Measurements from ENCODE around the gene CCL5. TPM values are rescaled to one million over a fixed set of nuclear protein-coding genes. Genes with fewer than 3 reads are reported as not detected.

The CCL5 gene
- total and polyA plus RNA-seq, 5 donors from 2014 or later = 4.7 to 25.8 (median 6.0) TPM

DNA sequence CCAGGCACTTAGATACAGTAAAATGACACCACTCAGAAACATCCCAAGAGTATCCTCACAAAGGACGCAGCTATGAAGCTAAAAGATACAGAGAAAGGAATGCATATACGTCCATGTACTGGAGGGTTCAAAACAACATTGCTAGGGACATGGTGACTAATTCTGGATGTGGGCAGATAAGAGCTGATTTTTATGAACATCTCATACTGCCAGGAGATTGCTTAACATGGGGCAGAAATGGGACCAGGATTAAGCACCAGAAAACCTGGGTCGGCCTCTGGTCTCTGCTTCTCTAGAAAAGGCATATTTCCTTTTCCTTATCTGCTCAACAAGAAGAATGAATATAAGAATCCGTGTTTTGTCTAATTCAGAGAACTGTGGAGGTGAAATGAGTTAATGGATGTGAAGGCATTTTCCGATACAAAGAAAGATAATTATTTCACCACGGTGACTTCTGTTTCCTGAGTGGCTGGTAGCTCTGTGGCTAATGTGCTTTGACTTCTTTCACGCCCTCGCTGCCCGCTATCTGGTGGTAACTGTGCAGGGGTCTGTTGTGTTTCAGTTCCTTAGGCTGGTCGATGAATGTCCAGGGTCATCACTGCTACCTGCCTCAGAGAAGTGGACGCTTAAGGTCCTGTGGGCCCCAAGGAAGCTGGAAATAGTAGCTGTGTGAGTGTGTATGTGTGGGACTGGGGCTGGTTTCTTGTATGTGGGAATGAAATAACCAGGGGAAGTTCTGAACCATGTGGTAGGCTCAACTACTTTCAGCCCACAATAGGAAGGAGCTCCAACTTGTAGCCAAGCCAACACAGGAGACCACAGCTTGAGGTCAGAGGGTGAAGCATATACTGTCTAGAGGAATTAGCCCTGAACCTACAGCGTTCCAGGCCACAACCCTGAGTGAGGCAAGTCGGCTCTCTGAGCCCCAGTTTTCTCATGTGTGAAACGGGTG is 15.8 kb upstream of the CCL5 start:
- DNase-seq = no peak
- Mint-ChIP-seq H3K27ac (no peak overlapping the region), H3K4me3 (no peak overlapping the region)

DNA sequence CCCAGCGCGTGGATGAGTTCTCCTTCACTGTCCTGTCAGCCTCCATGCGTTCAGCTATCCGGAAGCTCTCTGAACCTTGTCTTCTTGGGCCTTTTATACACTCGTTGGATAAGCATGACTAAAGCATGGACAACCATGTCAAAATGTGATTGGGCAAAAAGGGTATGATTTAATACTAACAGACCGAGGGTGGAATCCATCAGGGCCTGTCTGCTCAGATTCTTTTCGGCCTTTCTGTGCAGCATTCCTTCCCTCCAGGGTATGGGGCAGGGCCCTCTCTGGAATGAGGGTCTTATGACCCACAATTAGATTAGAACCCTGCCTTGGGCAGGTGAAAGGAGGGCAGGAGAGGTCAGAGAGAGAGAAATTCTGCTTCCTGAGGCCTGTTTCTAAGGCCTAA is 14.0 kb upstream of the CCL5 start:
- no peak overlapping the region for H3K27ac Mint-ChIP-seq
- H3K27me3 ChIP-seq (ENCODE audit: control insufficient read depth, insufficient read depth, low read length) = no peaks in the 10 kb centered on the region
- H3K27ac ChIP-seq (ENCODE audit: insufficient read depth, low read length, poor library complexity, severe bottlenecking) = no peak overlapping the region
- no peak for DNase-seq
- H3K36me3 ChIP-seq (ENCODE audit: control insufficient read depth, insufficient read depth, low read length) = no peaks in the 10 kb centered on the region
- no peaks in the 10 kb centered on the region for H3K9me3 ChIP-seq (ENCODE audit: control insufficient read depth in 2 of 2, low read length in 2 of 2)
- no peak overlapping the region for H3K4me3 ChIP-seq (ENCODE audit: low read depth, low read length)
- H3K4me1 Mint-ChIP-seq = peaks cover 4 to 11% (median 5%) of the 10 kb centered on the region in 4 donors
- no peak overlapping the region for H3K4me3 Mint-ChIP-seq
- H3K9me3 Mint-ChIP-seq = no peaks in the 10 kb centered on the region
- no peaks in the 10 kb centered on the region for H3K27me3 Mint-ChIP-seq
- H3K4me1 ChIP-seq (ENCODE audit: control insufficient read depth, insufficient read depth, low read length, poor library complexity, severe bottlenecking) = no peaks in the 10 kb centered on the region
- no peaks in the 10 kb centered on the region for H3K36me3 Mint-ChIP-seq
- ATAC-seq (ENCODE audit: low read depth in 2 of 2) = no peak

More for the DNA sequence above, 15.8 kb upstream of the CCL5 start:
- H3K4me1 Mint-ChIP-seq = peaks cover 2 to 4% (median 4%) of the 10 kb centered on the region in 4 donors
- H3K9me3 Mint-ChIP-seq = no peaks in the 10 kb centered on the region
- H3K27me3 Mint-ChIP-seq = peaks cover 2% of the 10 kb centered on the region
- no peaks in the 10 kb centered on the region for H3K36me3 ChIP-seq (ENCODE audit: control insufficient read depth, insufficient read depth, low read length)
- H3K4me3 ChIP-seq (ENCODE audit: low read depth, low read length) = no peak overlapping the region
- ATAC-seq (ENCODE audit: low read depth in 2 of 2) = peak in 1 of 2 donors; percentile 35
- H3K27me3 ChIP-seq (ENCODE audit: control insufficient read depth, insufficient read depth, low read length) = no peaks in the 10 kb centered on the region
- no peak overlapping the region for H3K27ac ChIP-seq (ENCODE audit: insufficient read depth, low read length, poor library complexity, severe bottlenecking)
- H3K4me1 ChIP-seq (ENCODE audit: control insufficient read depth, insufficient read depth, low read length, poor library complexity, severe bottlenecking) = no peaks in the 10 kb centered on the region
- H3K9me3 ChIP-seq (ENCODE audit: control insufficient read depth in 2 of 2, low read length in 2 of 2) = no peaks in the 10 kb centered on the region
- H3K36me3 Mint-ChIP-seq = no peaks in the 10 kb centered on the region

DNA sequence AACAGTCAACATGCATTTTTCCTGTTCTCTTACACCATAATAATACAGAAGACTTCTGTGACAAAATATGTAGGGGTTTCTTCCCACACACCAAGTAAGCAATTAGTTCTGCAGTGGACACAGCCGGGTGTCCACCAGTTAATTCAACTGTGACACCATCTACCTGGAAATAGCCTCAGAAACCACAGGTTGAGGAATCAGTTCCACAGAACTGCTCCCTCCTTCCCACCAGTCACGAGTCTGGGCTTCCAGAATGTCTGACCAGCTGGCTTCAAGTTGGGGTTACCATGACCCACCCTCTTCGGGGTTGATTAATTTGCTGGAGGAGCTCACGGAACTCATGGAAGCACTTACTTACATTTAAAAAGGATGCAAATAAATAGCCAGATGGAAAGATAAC is 13.6 kb upstream of the CCL5 start:
- no peak overlapping the region for H3K4me3 ChIP-seq (ENCODE audit: low read depth, low read length)
- Mint-ChIP-seq H3K4me3 (no peak overlapping the region), H3K9me3 (no peaks in the 10 kb centered on the region), H3K36me3 (no peaks in the 10 kb centered on the region), H3K27ac (no peak overlapping the region), H3K4me1 (peaks cover 4 to 11% (median 5%) of the 10 kb centered on the region in 4 donors), H3K27me3 (no peaks in the 10 kb centered on the region)
- DNase-seq (no peak), ATAC-seq (ENCODE audit: low read depth in 2 of 2) (no peak)
- no peak overlapping the region for H3K27ac ChIP-seq (ENCODE audit: insufficient read depth, low read length, poor library complexity, severe bottlenecking)
- no peaks in the 10 kb centered on the region for H3K9me3 ChIP-seq (ENCODE audit: control insufficient read depth in 2 of 2, low read length in 2 of 2)
- no peaks in the 10 kb centered on the region for H3K36me3 ChIP-seq (ENCODE audit: control insufficient read depth, insufficient read depth, low read length)
- no peaks in the 10 kb centered on the region for H3K27me3 ChIP-seq (ENCODE audit: control insufficient read depth, insufficient read depth, low read length)
- no peaks in the 10 kb centered on the region for H3K4me1 ChIP-seq (ENCODE audit: control insufficient read depth, insufficient read depth, low read length, poor library complexity, severe bottlenecking)

DNA sequence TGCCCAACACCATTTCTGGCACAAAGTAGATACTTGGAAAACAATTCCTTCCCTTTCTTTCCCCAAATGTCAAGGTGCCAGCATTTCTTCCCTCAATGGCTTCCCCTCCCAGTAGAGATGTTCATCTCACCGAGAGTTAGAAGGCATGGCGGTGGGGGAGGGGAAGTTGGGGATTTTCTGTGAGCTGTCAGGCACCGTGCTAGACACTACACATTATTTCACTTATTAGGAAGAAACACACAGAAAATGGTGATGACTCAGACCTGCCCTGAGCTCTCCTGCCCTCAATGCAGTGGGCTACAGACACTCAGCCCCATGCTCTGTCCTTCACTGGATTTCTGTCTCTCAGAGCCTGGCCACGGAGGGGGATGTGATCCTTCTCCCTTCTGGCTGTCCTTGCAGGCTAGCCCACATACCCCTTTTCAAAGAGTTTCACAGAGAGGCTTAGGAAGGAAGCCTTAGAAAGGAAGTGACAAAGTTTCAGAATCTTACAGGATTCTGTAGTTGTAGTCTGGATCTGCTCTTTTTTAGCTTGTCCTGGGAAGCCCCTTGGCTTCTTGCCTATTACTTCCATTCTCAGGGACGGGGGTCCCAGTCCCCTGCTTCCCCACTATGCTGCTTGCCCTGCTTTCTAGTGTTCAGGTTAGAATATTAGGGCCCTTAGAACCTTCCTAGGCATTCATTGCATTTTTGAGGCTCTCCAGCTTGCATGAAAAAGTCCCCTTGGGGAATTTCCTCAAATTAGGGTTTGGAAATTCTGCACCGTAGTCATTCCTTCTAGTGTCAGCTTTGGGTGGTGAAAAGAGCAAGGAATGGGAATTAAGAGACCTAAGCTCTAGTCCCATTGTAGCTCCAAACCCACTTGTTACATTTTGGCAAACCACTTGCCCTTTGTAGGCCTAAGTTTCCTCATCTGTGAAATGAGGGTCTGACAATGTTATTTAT is 12.2 kb upstream of the CCL5 start:
- H3K4me1 Mint-ChIP-seq = peaks cover 0 to 11% (median 5%) of the 10 kb centered on the region in 4 donors
- H3K27ac ChIP-seq (ENCODE audit: insufficient read depth, low read length, poor library complexity, severe bottlenecking) = no peak overlapping the region
- H3K4me3 Mint-ChIP-seq = no peak overlapping the region
- no peaks in the 10 kb centered on the region for H3K36me3 Mint-ChIP-seq
- H3K27me3 Mint-ChIP-seq = no peaks in the 10 kb centered on the region
- no peaks in the 10 kb centered on the region for H3K4me1 ChIP-seq (ENCODE audit: control insufficient read depth, insufficient read depth, low read length, poor library complexity, severe bottlenecking)
- no peaks in the 10 kb centered on the region for H3K36me3 ChIP-seq (ENCODE audit: control insufficient read depth, insufficient read depth, low read length)
- H3K27ac Mint-ChIP-seq = peak overlapping the region in 1 of 3 donors; percentile 25
- no peak overlapping the region for H3K4me3 ChIP-seq (ENCODE audit: low read depth, low read length)
- ATAC-seq (ENCODE audit: low read depth in 2 of 2) (peak in 1 of 2 donors; percentile 25), DNase-seq (peak in 1 of 3 donors; percentile 27)
- H3K27me3 ChIP-seq (ENCODE audit: control insufficient read depth, insufficient read depth, low read length) = no peaks in the 10 kb centered on the region
- H3K9me3 ChIP-seq (ENCODE audit: control insufficient read depth in 2 of 2, low read length in 2 of 2) = no peaks in the 10 kb centered on the region
- H3K9me3 Mint-ChIP-seq = no peaks in the 10 kb centered on the region

DNA sequence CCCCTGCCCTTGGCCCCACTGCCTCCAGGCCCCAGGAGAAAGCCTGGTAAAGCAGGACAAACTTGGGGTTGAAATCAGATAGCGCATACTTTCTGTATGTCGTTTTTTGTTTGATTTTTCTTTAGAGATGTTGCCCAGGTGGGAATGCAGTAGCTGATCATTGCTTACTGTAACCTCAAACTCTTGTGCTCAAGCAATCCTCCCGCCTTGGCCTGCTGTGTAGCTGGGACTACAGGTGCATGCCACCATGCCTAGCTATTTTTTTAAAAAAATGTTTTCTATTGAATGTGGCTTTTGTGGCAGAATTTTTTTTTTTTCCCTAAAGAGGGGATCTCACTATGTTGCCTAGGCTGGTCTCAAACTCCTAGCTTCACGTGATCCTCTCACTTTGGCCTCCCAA is 11.1 kb upstream of the CCL5 start:
- H3K9me3 Mint-ChIP-seq = no peaks in the 10 kb centered on the region
- H3K36me3 Mint-ChIP-seq = no peaks in the 10 kb centered on the region
- peaks cover 0 to 11% (median 5%) of the 10 kb centered on the region in 4 donors for H3K4me1 Mint-ChIP-seq
- H3K4me3 Mint-ChIP-seq = no peak overlapping the region
- no peaks in the 10 kb centered on the region for H3K4me1 ChIP-seq (ENCODE audit: control insufficient read depth, insufficient read depth, low read length, poor library complexity, severe bottlenecking)
- no peak for DNase-seq
- no peaks in the 10 kb centered on the region for H3K9me3 ChIP-seq (ENCODE audit: control insufficient read depth in 2 of 2, low read length in 2 of 2)
- ATAC-seq (ENCODE audit: low read depth in 2 of 2) = no peak
- H3K4me3 ChIP-seq (ENCODE audit: low read depth, low read length) = no peak overlapping the region
- no peak overlapping the region for H3K27ac ChIP-seq (ENCODE audit: insufficient read depth, low read length, poor library complexity, severe bottlenecking)
- H3K27me3 ChIP-seq (ENCODE audit: control insufficient read depth, insufficient read depth, low read length) = no peaks in the 10 kb centered on the region
- no peak overlapping the region for H3K27ac Mint-ChIP-seq
- H3K36me3 ChIP-seq (ENCODE audit: control insufficient read depth, insufficient read depth, low read length) = no peaks in the 10 kb centered on the region
- H3K27me3 Mint-ChIP-seq = no peaks in the 10 kb centered on the region

DNA sequence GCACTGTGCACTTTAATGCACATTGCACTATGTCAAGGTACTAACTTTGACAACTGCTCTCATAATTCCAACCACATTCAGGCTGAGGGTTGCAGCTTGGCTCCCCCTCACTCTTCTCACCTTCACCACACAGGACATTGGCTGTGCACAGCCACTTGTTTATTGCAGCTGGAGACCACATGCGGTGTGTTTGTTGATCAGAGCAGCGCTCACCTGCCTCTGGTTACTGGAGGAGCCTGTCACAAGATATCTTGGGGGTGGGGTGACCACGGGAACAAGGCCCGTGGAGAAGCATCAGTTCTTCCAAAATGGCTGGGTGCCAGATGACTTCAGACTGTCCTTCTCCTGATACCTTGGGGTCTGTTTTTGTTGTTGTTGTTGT is 10.6 kb upstream of the CCL5 start:
- no peak overlapping the region for H3K4me3 Mint-ChIP-seq
- H3K27ac Mint-ChIP-seq = peak overlapping the region in 1 of 3 donors; percentile 42
- no peaks in the 10 kb centered on the region for H3K9me3 Mint-ChIP-seq
- no peak overlapping the region for H3K4me3 ChIP-seq (ENCODE audit: low read depth, low read length)
- H3K4me1 Mint-ChIP-seq = peaks cover 0 to 11% (median 5%) of the 10 kb centered on the region in 4 donors
- H3K36me3 Mint-ChIP-seq = no peaks in the 10 kb centered on the region
- no peaks in the 10 kb centered on the region for H3K36me3 ChIP-seq (ENCODE audit: control insufficient read depth, insufficient read depth, low read length)
- H3K9me3 ChIP-seq (ENCODE audit: control insufficient read depth in 2 of 2, low read length in 2 of 2) = no peaks in the 10 kb centered on the region
- ATAC-seq (ENCODE audit: low read depth in 2 of 2) (peak in 1 of 2 donors; percentile 50), DNase-seq (peak in 2 of 3 donors; percentile 4 to 28)
- no peaks in the 10 kb centered on the region for H3K27me3 ChIP-seq (ENCODE audit: control insufficient read depth, insufficient read depth, low read length)
- H3K27ac ChIP-seq (ENCODE audit: insufficient read depth, low read length, poor library complexity, severe bottlenecking) = no peak overlapping the region
- H3K27me3 Mint-ChIP-seq = no peaks in the 10 kb centered on the region
- no peaks in the 10 kb centered on the region for H3K4me1 ChIP-seq (ENCODE audit: control insufficient read depth, insufficient read depth, low read length, poor library complexity, severe bottlenecking)

DNA sequence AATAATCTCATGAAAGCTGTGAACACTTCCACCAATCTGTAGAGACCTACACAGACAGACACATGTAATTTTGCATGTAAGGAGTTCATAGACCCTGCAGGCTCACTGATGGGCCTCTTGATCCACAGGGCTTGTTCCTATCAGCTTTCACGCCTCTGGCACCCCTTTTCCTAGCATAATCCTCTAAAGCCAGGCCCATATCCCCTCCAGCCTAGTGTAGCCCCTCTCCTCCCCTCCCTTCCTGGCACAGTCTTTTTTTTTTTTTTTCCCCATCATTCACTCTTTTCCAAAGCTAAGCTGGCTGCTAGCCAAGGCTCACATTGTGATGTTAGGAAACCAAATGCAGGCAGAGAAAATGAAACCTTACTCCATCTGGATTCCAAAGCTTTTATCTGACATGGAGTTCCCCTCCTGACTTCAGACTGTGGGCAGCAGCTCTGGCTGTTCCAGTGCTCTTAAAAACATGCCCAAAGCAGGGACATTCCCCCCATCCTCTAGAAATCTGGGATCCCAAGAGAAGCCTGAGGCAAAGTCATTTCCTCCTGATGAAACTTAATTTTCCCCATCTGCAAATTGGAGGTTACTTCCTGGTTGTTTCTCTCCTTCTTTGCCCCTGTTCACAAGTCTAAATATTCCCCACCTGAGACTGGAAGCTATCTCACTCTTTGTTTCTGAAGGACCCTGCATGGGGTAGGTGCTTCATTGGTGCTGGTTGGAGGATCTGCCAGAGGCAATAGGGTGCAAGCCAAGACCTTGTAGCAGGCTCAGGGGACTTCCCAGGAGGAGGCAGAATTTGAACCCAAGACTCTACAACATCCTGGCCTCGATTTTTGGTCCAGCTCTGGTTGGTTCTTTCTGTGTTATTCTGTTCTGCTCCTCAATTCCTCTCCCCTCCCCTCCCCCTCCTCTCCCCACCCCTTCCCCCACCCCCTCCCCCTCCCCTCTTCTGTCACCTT is 9.9 kb upstream of the CCL5 start:
- Mint-ChIP-seq H3K9me3 (no peaks in the 10 kb centered on the region), H3K4me1 (peaks cover 0 to 11% (median 5%) of the 10 kb centered on the region in 4 donors), H3K27ac (no peak overlapping the region), H3K27me3 (no peaks in the 10 kb centered on the region), H3K4me3 (peak overlapping the region in 1 of 4 donors; percentile 83), H3K36me3 (no peaks in the 10 kb centered on the region)
- no peak for DNase-seq
- Histone ChIP-seq H3K36me3 (ENCODE audit: control insufficient read depth, insufficient read depth, low read length) (no peaks in the 10 kb centered on the region), H3K9me3 (ENCODE audit: control insufficient read depth in 2 of 2, low read length in 2 of 2) (no peaks in the 10 kb centered on the region), H3K27me3 (ENCODE audit: control insufficient read depth, insufficient read depth, low read length) (no peaks in the 10 kb centered on the region), H3K4me1 (ENCODE audit: control insufficient read depth, insufficient read depth, low read length, poor library complexity, severe bottlenecking) (no peaks in the 10 kb centered on the region), H3K27ac (ENCODE audit: insufficient read depth, low read length, poor library complexity, severe bottlenecking) (no peak overlapping the region), H3K4me3 (ENCODE audit: low read depth, low read length) (no peak overlapping the region)
- no peak for ATAC-seq (ENCODE audit: low read depth in 2 of 2)
